ENCODE data around the gene MTFR1L. TPM values are rescaled to one million over a fixed set of nuclear protein-coding genes. Genes with fewer than 3 reads are reported as not detected.

MTFR1L gene
- total and polyA plus RNA-seq, 11 donors: 123 to 319 (median 213) TPM

DNA sequence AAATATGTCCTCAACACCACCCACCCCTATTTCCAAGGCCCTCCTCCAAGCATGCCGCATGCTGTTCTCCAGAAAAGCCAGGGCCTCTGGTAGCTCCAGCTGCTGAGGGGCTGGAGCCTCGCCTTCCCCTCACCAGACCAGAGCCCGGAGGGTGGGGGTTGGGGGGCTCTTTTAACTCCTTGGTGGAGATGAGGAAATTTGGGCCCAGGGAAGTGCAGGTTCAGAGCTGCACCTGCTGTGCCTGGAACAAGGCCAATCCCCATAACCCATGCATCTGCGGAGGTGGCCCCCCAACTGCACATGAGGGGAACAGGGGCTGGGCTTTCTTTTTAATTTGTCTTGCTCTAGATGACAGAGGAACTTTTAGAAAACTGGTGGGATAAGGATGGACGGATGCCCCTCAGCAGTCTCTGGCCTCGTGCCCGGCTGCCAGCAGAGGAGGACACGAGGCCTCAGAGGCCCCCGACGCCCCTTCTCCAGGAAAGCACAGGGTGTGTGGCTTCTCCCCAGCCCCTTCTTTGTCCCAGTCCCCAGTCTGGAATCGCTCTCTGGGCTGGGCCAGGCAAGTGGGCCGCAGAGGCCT is 20.3 kb upstream of the MTFR1L start:
- 21 to 29% (median 23%) methylated on average over 10 to 12 of the region's 12 CpGs for WGBS, 4 donors
- H3K4me1 ChIP-seq: peaks cover 3 to 62% (median 54%) of the 10 kb centered on the region in 12 donors
- H3K27ac ChIP-seq: peak overlapping the region; percentile 72 to 97 (median 88)
- TF ChIP-seq CTCF (IDR thresholded peaks at IDR 0.05) (no peak), POLR2A (IDR thresholded peaks at IDR 0.05) (no peak)
- no peaks in the 10 kb centered on the region for H3K9me3 ChIP-seq
- intact Hi-C loops (cut with DNase I): loop anchor here in 8 of 10 donors (2.0 to 10.0 kb wide), 11 partner anchors 55 to 365 kb away; partner anchors contain the start of genes MACO1 (in 1 of the 8) and MAN1C1 (in 1 of the 8)
- ATAC-seq (no peak), DNase-seq (peak in 1 of 5 donors; percentile 56)
- H3K36me3 ChIP-seq: peaks cover 0 to 3% (median 0%) of the 10 kb centered on the region in 9 donors
- H3K27me3 ChIP-seq: no peaks in the 10 kb centered on the region
- peak overlapping the region in 10 of 12 donors; percentile 49 to 79 (median 58) for H3K4me3 ChIP-seq

DNA sequence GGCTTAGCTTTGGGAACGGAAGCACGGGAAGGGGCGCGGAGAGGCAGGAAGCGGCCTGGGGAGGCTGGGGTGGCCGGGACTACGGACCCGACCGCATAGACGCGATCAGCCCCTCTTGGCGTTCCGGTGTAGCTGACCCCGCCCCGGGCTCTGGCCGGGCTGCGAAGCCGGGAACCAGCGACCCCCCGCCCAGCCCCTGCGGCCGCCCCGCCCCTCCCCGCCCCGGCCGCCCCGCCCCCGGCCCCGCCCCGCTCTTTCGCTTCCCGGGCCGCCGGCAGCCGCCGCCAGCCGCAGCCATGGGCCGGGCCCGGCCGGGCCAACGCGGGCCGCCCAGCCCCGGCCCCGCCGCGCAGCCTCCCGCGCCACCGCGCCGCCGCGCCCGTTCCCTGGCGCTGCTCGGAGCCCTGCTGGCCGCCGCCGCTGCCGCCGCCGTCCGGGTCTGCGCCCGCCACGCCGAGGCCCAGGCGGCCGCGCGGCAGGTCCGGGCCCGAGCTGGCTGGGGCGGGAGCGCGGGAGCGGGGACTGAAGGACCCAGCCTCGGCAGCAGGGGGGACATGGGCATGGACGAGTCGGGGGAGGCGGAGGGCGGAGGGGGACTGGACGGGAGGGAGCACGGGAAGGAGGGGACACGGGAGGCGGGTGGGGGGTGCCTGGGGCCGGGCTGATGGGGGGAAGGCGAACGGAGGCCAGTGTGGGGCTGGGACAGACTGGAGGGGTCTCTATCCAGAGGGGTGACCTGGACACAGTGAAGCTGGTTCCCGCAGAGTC is 19.6 kb upstream of the MTFR1L start, which contains the start of gene SELENON:
Gene SELENON (plus strand): TSS at position 259 of the 768 bp plus-strand sequence. CDS start 38 bp downstream, at position 297.
- 1 to 2% (median 1%) methylated on average over 29 to 91 of the region's 91 CpGs for WGBS, 4 donors
- intact Hi-C loops (cut with DNase I): loop anchor here in 9 of 10 donors (2.0 to 10.0 kb wide), 13 partner anchors 55 to 375 kb away; partner anchors contain the start of genes MACO1 (in 1 of the 9), MAN1C1 (in 1 of the 9) and RHCE (in 1 of the 9)
- DNase-seq: peak; percentile 84 to 90 (median 87)
- TF ChIP-seq CTCF (IDR thresholded peaks at IDR 0.05) (no peak), POLR2A (IDR thresholded peaks at IDR 0.05) (peak in 1 of 2 donors; percentile 48)
- Histone ChIP-seq H3K27me3 (no peaks in the 10 kb centered on the region), H3K4me1 (peaks cover 6 to 69% (median 60%) of the 10 kb centered on the region in 12 donors), H3K4me3 (peak within 1 kb of the TSS; percentile 37 to 79 (median 66)), H3K27ac (peak within 1 kb of the TSS; percentile 72 to 97 (median 88)), H3K9me3 (no peaks in the 10 kb centered on the region), H3K36me3 (peaks cover 0 to 6% (median 0%) of the 10 kb centered on the region in 9 donors)
- ATAC-seq: peak; percentile 55 to 90 (median 66)

DNA sequence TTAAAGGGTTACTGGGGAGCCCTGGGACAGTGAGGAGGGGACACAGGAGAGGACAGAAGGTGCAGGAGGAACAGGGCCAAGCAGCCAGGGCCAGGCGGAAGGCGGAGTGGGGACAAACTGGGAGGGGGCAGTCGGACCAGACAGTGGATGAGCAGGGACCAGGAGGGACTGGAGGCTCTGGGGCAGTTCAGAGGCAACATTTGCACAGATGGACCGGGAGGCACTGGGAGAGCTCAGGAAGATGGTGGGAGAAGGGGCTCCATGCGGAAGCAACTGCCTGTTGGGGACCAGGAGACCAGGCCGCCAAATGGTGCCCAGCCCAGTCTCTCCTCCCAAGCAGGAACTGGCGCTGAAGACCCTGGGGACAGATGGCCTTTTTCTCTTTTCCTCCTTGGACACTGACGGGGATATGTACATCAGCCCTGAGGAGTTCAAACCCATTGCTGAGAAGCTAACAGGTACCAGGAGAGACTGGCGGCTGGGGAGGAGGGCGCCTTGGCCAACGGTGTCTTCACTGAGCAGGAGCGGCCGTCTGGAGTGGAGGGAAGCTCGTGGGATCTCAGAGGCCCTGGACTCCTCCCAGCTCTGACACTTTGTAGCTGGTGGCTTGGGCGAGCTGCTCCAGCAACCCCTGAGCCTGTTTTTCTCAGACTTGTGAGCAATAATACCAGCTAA is 18.9 kb upstream of the MTFR1L start:
- no peak for TF ChIP-seq POLR2A (IDR thresholded peaks at IDR 0.05)
- no peak for TF ChIP-seq CTCF (IDR thresholded peaks at IDR 0.05)
- peak overlapping the region; percentile 54 to 82 (median 76) for H3K27ac ChIP-seq
- H3K36me3 ChIP-seq: peaks cover 0 to 14% (median 0%) of the 10 kb centered on the region in 9 donors
- intact Hi-C loops (cut with DNase I): loop anchor here in 2 of 10 donors (10.0 kb wide), 2 partner anchors 296 to 376 kb away; partner anchors contain the start of gene RHCE (in 1 of the 2)
- DNase-seq (peak in 1 of 5 donors; percentile 68), ATAC-seq (peak in 2 of 4 donors; percentile 3 to 8)
- WGBS, 4 donors: 39 to 57% (median 44%) methylated on average over 13 to 15 of the region's 15 CpGs
- H3K4me3 ChIP-seq: peak overlapping the region; percentile 37 to 79 (median 66)
- peaks cover 9 to 73% (median 66%) of the 10 kb centered on the region in 12 donors for H3K4me1 ChIP-seq
- H3K27me3 ChIP-seq: no peaks in the 10 kb centered on the region
- H3K9me3 ChIP-seq: no peaks in the 10 kb centered on the region

Measured in heart left ventricle (tissue), 16 donors.